GM21526 (cell line): ENCODE results near the gene DOCK3.
"Not testable (repeated sequence)": the region's sequence is repeated elsewhere in the genome, so short reads cannot be mapped to it uniquely, and the experiment has no call there.

ENCODE experiments used
- ATAC-seq: cut with Tn5 transposase; IDR thresholded peaks from one replicate; pipeline ENCODE4 v1.9.1; 2021; ENCODE audit warnings: moderate library complexity; ENCODE audit not compliant: unreplicated experiment, low FRiP score

Gene DOCK3

GRCh38 chr3:51075221-51075775 lies 400.6 kb downstream of the DOCK3 start:
- no peak for ATAC-seq

GRCh38 chr3:51082363-51082762 lies 407.6 kb downstream of the DOCK3 start:
- ATAC-seq = no peak

DNA sequence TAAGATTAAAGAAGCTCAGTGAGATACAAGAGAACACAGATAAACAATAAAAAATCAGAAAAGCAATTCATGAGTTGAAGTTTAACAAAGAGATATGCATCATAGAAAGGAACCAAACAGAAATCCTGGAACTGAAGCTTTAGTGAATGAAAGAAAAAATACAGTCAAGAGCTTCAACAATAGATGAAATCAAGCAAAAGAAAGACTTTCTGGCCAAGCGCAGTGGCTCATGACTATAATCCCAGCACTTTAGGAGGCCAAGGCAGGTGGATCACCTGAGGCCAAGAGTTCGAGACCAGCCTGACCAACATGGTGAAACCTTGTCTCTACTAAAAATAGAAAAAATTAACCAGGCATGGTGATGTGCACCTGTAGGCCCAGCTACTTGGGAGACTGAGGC lies 408.8 kb downstream of the DOCK3 start:
- no peak for ATAC-seq

DNA sequence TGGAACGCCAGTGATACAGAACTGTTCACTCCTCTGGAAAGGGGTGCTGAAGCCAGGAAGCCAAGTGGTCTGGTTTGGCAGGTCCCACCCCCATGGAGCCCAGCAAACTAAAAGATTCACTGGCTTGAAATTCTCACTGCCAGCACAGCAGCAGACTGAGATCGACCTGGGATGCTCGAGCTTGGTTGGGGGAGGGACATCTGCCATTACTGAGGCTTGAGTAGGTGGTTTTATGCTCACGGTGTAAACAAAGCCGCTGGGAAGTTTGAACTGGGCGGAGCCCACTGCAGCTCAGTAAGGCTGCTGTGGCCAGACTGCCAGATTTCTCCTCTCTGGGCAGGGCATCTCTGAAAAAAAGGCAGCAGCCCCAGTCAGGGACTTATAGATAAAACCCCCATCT lies 417.4 kb downstream of the DOCK3 start:
- ATAC-seq = not testable (repeated sequence)

- not testable (repeated sequence) for ATAC-seq
Observed at GRCh38 chr3:51094838-51095237, 420.1 kb downstream of the DOCK3 start.

GRCh38 chr3:51099794-51100535 lies 425.2 kb downstream of the DOCK3 start:
- no peak for ATAC-seq

DNA sequence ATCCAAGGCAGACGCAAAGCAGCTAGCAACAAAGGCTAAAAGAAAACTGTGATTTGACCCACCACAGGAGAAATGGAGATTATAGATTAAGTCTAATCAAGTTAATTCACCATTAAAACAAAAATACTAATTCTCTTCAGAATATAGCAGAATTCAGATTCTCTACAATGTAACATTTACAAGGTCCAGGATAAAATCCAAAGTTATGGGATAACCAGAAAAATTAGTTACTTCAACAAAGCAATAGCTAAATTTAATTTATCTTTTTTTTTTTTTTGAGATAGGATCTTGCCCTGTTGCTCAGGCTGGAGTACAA lies 425.8 kb downstream of the DOCK3 start:
- ATAC-seq = no peak

DNA sequence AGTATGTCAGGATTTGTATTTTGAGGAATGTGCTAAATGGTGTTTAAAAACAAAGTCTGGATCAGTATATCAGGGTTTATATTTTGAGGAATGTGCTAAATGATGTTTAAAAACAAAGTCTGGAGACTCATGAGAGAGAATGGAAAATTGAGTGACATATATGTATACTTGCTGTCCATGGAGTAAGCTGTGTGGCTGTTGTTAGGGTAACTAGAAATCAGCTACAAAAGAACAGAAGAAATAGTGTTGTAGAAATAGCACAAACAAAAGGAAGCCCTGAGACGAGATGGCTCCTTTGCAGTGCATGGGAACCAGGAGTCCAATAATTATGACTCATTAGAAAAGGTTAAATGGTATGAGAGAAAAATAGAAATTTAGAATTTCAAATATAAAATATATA lies 427.7 kb downstream of the DOCK3 start:
- ATAC-seq = no peak

- no peak for ATAC-seq
Observed at GRCh38 chr3:51106242-51106876, 431.6 kb downstream of the DOCK3 start.

- no peak for ATAC-seq
Observed at GRCh38 chr3:51110586-51110985, 435.9 kb downstream of the DOCK3 start.

GRCh38 chr3:51122944-51123343 lies 448.2 kb downstream of the DOCK3 start:
- ATAC-seq = no peak

- no peak for ATAC-seq
Observed at GRCh38 chr3:51123531-51123930, 448.8 kb downstream of the DOCK3 start.

DNA sequence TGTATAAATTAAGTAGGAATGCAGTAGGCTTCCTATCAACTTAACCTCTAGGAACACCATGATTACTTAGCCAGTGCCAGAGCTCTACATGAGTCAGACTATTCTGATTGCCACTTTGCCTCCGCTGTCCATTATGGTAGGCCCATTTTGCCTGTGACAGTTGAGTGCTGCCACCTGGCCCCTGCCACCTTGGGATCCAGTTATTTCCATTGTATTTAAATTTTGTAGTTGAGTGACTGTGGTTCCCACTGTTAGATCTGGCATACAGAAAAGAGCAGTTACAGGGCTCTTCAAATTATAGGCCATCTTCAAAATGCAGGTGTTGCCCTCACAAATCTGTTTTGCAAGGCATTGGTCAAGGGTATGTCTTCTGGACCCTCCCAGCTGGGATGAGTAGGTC lies 456.9 kb downstream of the DOCK3 start:
- ATAC-seq = not testable (repeated sequence)

DNA sequence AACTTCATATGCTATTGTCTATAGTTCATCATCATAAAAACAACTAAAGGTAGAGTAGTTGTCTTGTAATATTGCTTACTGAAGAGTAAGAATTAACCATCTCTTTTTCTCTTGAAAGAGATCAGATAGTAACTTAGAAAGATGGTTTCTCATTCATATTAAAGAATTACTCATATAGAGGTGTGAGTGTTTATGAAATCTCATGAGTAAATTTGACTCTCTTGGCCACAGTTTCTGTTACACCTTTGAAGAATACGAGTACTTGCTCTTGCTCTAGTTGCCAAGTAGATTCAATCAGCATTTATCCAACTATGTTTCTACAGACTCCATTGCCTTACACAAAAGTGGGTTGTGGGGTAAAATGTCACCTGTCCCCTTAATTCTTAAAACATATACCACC lies 463.0 kb downstream of the DOCK3 start:
- ATAC-seq = no peak

- no peak for ATAC-seq
Observed at GRCh38 chr3:51139616-51140015, 464.9 kb downstream of the DOCK3 start.

- no peak for ATAC-seq
Observed at GRCh38 chr3:51141573-51141972, 466.8 kb downstream of the DOCK3 start.

- ATAC-seq = no peak
Observed at GRCh38 chr3:51145811-51146585, 471.3 kb downstream of the DOCK3 start.

DNA sequence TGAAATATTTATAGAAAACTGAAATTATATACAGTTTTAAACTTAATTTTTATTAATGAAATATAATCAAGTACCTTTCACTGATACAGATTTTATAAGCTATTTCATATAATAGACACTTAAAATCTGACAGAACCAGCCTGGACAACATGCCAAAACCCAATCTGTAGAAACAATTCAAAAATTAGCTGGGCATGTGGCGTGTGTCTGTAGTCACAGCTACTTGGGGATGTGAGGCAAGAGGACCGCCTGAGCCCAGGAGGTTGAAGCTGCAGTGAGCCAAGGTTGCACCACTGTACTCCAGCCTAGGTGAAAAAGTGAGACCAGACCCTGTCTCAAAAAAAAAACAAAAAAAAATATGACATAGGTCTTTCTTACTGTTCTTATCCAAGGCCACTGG lies 472.1 kb downstream of the DOCK3 start:
- ATAC-seq = no peak

- no peak for ATAC-seq
Observed at GRCh38 chr3:51156147-51156546, 481.4 kb downstream of the DOCK3 start.

GRCh38 chr3:51163051-51163450 lies 488.3 kb downstream of the DOCK3 start:
- ATAC-seq = no peak

DNA sequence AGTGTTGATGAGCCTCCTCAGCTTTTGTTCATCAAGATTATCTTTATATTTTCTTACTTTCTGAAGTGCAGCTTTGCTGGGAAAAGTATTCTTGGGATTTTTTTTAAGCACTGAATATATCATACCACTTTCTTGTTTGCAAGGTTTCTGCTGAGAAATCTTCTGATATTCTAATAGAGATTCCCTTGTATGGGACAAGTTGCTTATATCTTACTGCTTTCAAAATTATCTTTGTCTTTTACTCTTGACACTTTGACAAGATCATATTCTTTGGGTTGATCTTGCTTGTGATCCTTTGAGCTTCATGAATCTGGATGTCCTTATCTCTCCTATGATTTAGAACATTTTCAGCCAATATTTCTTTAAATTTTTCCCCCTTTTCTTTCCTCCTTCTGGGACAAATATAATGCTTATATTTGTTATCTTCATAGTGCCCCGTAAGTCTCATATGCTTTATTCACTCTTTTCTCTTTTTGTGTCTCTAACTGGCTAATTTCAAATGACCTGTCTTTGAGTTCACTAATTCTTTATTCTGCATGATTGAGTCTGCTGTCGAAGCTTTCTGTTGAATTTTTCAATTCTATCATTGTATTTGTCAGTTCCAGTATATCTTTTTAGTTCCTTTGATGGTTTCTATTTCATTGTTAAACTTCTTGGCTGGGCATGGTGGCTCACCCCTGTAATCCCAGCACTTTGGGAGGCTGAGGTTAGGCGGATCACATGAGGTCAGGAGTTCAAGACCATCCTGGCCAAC lies 499.0 kb downstream of the DOCK3 start:
- no peak for ATAC-seq
